Measurements from ENCODE around the gene ST6GALNAC5. TPM values are rescaled to one million over a fixed set of nuclear protein-coding genes. Genes with fewer than 3 reads are reported as not detected.

Gene ST6GALNAC5
- total and polyA plus RNA-seq, 5 experiments from 2014 or later = 0.09 TPM; not detected in 4

DNA sequence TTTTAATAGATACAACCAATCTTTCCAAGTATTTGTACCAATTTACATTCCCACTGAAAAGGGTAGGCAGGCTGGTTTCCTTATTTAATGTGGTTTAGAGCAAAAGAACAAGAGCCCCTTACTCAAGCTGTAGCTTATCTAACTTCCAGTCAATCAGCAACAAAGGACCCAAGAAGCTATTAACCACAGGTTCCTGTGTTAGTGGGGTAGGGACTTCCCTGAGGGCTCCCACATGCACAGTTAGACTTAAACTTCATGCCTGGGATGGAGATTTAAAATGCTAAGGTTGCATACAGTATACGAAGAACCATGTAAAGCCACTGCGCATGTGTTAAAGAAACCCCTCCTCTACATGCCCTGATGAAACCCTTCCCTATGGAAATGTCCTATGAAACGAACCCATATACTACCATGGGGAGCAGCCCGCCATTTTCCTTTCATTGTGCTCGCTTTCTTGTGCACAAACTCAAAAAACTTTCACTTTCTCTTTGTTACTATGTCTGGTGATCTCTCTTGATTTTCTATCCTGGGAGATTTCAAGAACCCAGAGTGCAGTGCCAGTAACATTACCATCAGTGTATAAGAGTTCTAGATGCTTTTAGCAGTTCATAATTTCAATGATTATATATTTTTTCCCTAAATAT lies 23.3 kb upstream of the ST6GALNAC5 start:
- H3K27me3 Mint-ChIP-seq = no peaks in the 10 kb centered on the region
- ATAC-seq (no peak), DNase-seq (no peak)
- POLR2A ChIA-PET = no interaction called here
- H3K9me3 Mint-ChIP-seq = peaks cover 0 to 4% (median 0%) of the 10 kb centered on the region in 9 donors
- H3K4me3 Mint-ChIP-seq = peak overlapping the region in 2 of 10 donors; percentile 5 to 24
- H3K4me1 Mint-ChIP-seq = peaks cover 6 to 14% (median 10%) of the 10 kb centered on the region in 4 donors
- H3K36me3 Mint-ChIP-seq = no peaks in the 10 kb centered on the region
- peak overlapping the region in 1 of 10 donors; percentile 11 for H3K27ac Mint-ChIP-seq

DNA sequence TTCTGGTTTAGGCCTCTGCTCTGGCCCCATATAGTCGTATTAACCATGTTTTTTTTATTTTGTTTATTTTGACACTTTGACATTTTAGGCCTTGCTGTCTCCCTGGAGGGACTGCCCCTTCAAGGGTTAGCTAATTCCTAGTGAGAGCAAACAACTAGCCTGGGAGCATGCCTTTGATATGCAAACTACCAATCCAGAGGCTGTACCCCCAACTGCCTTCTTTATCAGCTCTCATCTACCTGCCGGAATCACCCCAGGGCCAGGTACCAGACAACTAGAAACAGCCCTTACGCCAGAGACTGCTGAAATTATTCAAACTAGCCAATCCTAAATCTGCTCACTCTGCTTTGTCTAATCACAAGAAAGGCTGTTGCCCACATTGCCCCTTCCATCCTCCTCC lies 13.0 kb upstream of the ST6GALNAC5 start:
- Mint-ChIP-seq H3K4me1 (no peaks in the 10 kb centered on the region), H3K27me3 (peaks cover 0 to 27% (median 4%) of the 10 kb centered on the region in 5 donors), H3K9me3 (no peaks in the 10 kb centered on the region), H3K4me3 (no peak overlapping the region), H3K36me3 (no peaks in the 10 kb centered on the region), H3K27ac (no peak overlapping the region)
- DNase-seq = no peak
- ATAC-seq = no peak
- POLR2A ChIA-PET = no interaction called here

GRCh38 chr1:76856104-76856503 lies 11.2 kb upstream of the ST6GALNAC5 start:
- ATAC-seq (no peak), DNase-seq (no peak)
- peaks cover 4 to 25% (median 8%) of the 10 kb centered on the region in 5 donors for H3K27me3 Mint-ChIP-seq
- no peak overlapping the region for H3K4me3 Mint-ChIP-seq
- H3K36me3 Mint-ChIP-seq = peaks cover 0 to 5% (median 0%) of the 10 kb centered on the region in 3 donors
- H3K4me1 Mint-ChIP-seq = no peaks in the 10 kb centered on the region
- peaks cover 0 to 7% (median 0%) of the 10 kb centered on the region in 9 donors for H3K9me3 Mint-ChIP-seq
- H3K27ac Mint-ChIP-seq = no peak overlapping the region
- POLR2A ChIA-PET = no interaction called here

- Mint-ChIP-seq H3K36me3 (peaks cover 0 to 5% (median 0%) of the 10 kb centered on the region in 3 donors), H3K4me3 (no peak overlapping the region), H3K27ac (no peak overlapping the region), H3K9me3 (peaks cover 0 to 7% (median 0%) of the 10 kb centered on the region in 9 donors), H3K27me3 (peaks cover 4 to 21% (median 8%) of the 10 kb centered on the region in 5 donors), H3K4me1 (no peaks in the 10 kb centered on the region)
- ATAC-seq = no peak
- POLR2A ChIA-PET = no interaction called here
- DNase-seq = no peak
These were observed 10.1 kb upstream of the ST6GALNAC5 start for GRCh38 chr1:76857138-76857537.

GRCh38 chr1:76857973-76858372 lies 9.3 kb upstream of the ST6GALNAC5 start:
- no peak for DNase-seq
- Mint-ChIP-seq H3K27ac (no peak overlapping the region), H3K27me3 (peaks cover 9 to 26% (median 11%) of the 10 kb centered on the region in 5 donors), H3K4me1 (no peaks in the 10 kb centered on the region), H3K9me3 (peaks cover 0 to 7% (median 0%) of the 10 kb centered on the region in 9 donors), H3K36me3 (peaks cover 0 to 5% (median 0%) of the 10 kb centered on the region in 3 donors), H3K4me3 (no peak overlapping the region)
- POLR2A ChIA-PET = no interaction called here
- ATAC-seq = no peak

DNA sequence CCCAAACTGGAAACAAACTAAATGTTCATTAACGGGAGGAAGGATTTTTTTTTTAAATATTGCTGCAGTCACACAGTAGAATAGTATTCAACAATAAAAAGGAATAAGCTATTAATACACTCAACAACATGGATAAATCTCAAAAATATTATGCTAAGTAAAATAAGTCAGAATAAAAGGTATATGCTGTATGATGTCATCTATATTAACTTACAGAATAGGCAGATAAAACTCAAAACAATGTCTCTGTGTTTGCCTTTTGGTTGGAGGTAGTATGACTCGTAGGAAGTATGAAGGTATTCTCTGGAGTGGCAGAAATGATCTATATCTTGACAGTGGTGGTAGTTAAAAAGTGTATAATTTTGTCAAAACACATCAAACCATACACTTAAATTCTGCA lies 6.1 kb upstream of the ST6GALNAC5 start:
- Mint-ChIP-seq H3K36me3 (peaks cover 0 to 5% (median 0%) of the 10 kb centered on the region in 3 donors), H3K27me3 (peaks cover 21 to 53% (median 32%) of the 10 kb centered on the region in 5 donors), H3K27ac (no peak overlapping the region), H3K4me3 (no peak overlapping the region), H3K9me3 (peaks cover 0 to 7% (median 0%) of the 10 kb centered on the region in 9 donors), H3K4me1 (no peaks in the 10 kb centered on the region)
- no peak for DNase-seq
- ATAC-seq = no peak
- POLR2A ChIA-PET = no interaction called here

- ATAC-seq (no peak), DNase-seq (no peak)
- Mint-ChIP-seq H3K4me3 (no peak overlapping the region), H3K27me3 (peaks cover 21 to 56% (median 41%) of the 10 kb centered on the region in 5 donors), H3K4me1 (peaks cover 0 to 4% (median 3%) of the 10 kb centered on the region in 4 donors), H3K9me3 (peaks cover 0 to 7% (median 0%) of the 10 kb centered on the region in 9 donors), H3K36me3 (peaks cover 0 to 5% (median 0%) of the 10 kb centered on the region in 3 donors), H3K27ac (no peak overlapping the region)
- POLR2A ChIA-PET = no interaction called here
These were observed 4.8 kb upstream of the ST6GALNAC5 start for GRCh38 chr1:76862447-76862846.

- POLR2A ChIA-PET = no interaction called here
- ATAC-seq (no peak), DNase-seq (no peak)
- H3K36me3 Mint-ChIP-seq = peaks cover 0 to 5% (median 0%) of the 10 kb centered on the region in 3 donors
- peaks cover 2 to 15% (median 13%) of the 10 kb centered on the region in 4 donors for H3K4me1 Mint-ChIP-seq
- no peak overlapping the region for H3K4me3 Mint-ChIP-seq
- peaks cover 0 to 7% (median 0%) of the 10 kb centered on the region in 9 donors for H3K9me3 Mint-ChIP-seq
- peaks cover 23 to 55% (median 43%) of the 10 kb centered on the region in 5 donors for H3K27me3 Mint-ChIP-seq
- no peak overlapping the region for H3K27ac Mint-ChIP-seq
These were observed 2.9 kb upstream of the ST6GALNAC5 start for GRCh38 chr1:76864383-76864782.

DNA sequence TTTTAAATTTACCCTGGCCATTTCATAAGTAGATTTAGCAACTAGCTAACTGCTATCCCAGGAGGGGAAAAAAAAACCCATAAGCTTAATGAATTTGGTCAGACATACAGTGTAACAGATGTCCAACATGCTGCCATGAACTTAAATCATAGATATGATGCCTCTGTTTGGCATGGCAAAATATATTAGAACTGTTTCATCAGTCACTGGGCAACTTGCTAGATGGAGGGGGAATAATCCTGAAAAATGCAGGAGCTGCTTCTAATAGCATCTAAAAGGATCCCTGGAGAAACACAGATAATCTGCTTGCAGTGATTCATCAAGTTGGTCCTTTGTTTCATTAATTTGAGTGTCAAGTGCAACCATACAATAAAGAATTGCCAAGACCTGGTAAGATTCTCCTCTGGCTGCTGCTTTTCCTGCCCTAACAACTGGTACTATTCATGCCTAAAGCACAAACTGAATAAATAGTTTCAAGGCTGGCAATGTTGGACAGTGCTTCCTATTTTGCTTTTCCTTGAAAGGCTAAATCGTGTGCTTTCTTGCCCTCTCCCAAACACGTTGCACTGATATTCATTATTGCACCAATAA lies 1.5 kb upstream of the ST6GALNAC5 start:
- Mint-ChIP-seq H3K27ac (no peak overlapping the region), H3K4me3 (no peak overlapping the region), H3K9me3 (no peaks in the 10 kb centered on the region), H3K27me3 (peaks cover 28 to 69% (median 53%) of the 10 kb centered on the region in 5 donors), H3K36me3 (no peaks in the 10 kb centered on the region), H3K4me1 (peaks cover 2 to 15% (median 13%) of the 10 kb centered on the region in 4 donors)
- ATAC-seq (no peak), DNase-seq (no peak)
- POLR2A ChIA-PET = no interaction called here

DNA sequence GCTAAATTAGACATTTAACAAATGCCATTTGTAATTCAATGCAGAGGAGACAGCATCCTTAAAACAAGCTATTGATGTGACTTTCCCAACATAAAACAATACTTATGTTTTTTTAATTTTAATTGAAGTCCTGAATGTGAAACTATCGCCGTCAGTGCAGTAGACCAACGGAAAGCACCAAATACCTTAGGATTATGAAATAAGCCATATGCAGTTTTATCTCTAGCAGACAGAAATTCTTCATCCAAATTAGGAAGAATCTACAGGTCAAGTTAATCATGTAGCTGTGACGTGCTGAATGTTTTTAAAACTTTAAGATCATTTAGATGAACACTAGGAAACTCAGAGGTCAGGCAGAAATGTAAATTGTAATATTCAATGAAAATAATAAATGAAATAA lies 714 bp upstream of the ST6GALNAC5 start:
- peak overlapping the region in 2 of 10 donors; percentile 20 to 76 for H3K4me3 Mint-ChIP-seq
- no peaks in the 10 kb centered on the region for H3K36me3 Mint-ChIP-seq
- no peaks in the 10 kb centered on the region for H3K9me3 Mint-ChIP-seq
- peaks cover 28 to 76% (median 58%) of the 10 kb centered on the region in 5 donors for H3K27me3 Mint-ChIP-seq
- no peak overlapping the region for H3K27ac Mint-ChIP-seq
- POLR2A ChIA-PET = no interaction called here
- peaks cover 2 to 15% (median 13%) of the 10 kb centered on the region in 4 donors for H3K4me1 Mint-ChIP-seq
- DNase-seq (no peak), ATAC-seq (no peak)

DNA sequence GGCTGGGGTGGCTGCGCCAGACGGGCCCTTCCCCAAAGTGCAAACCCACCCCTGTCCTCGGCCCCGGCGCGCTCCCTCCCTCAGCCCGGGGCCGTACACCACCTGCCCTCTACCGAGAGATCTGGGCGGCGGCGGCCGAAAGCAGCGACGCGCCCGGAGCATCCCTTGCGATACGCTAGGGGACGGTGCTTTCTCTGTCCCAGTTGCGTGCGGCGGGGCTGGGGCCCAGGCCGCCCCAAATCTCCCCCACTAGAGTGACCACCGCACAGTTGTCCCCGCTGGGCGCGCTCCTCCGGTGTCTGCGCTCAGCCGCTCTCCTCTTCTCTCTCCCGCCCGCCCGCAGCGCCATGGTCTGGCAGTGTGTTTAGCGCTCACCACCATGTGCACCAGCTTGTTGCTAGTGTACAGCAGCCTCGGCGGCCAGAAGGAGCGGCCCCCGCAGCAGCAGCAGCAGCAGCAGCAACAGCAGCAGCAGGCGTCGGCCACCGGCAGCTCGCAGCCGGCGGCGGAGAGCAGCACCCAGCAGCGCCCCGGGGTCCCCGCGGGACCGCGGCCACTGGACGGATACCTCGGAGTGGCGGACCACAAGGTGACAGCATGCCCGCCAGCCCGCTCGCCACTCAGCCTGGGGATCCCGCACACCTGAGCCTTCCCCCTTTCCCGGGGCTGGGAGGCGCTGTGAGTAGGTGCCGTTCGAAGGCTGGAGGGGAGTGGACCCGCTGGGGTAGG lies 1.0 kb downstream of the ST6GALNAC5 start:
- H3K27me3 Mint-ChIP-seq = peaks cover 25 to 74% (median 53%) of the 10 kb centered on the region in 5 donors
- DNase-seq (peak in 2 of 10 donors; percentile 5 to 10), ATAC-seq (peak; percentile 61 to 62)
- peak overlapping the region; percentile 54 to 85 (median 73) for H3K4me3 Mint-ChIP-seq
- H3K9me3 Mint-ChIP-seq = peaks cover 0 to 8% (median 0%) of the 10 kb centered on the region in 9 donors
- POLR2A ChIA-PET = no interaction called here
- H3K36me3 Mint-ChIP-seq = peaks cover 0 to 5% (median 0%) of the 10 kb centered on the region in 3 donors
- H3K4me1 Mint-ChIP-seq = peaks cover 2 to 15% (median 13%) of the 10 kb centered on the region in 4 donors
- no peak overlapping the region for H3K27ac Mint-ChIP-seq

- peaks cover 25 to 71% (median 48%) of the 10 kb centered on the region in 5 donors for H3K27me3 Mint-ChIP-seq
- H3K4me3 Mint-ChIP-seq = peak overlapping the region; percentile 30 to 83 (median 64)
- peaks cover 0 to 5% (median 0%) of the 10 kb centered on the region in 3 donors for H3K36me3 Mint-ChIP-seq
- POLR2A ChIA-PET = no interaction called here
- peaks cover 0 to 9% (median 0%) of the 10 kb centered on the region in 9 donors for H3K9me3 Mint-ChIP-seq
- H3K4me1 Mint-ChIP-seq = peaks cover 2 to 15% (median 13%) of the 10 kb centered on the region in 4 donors
- DNase-seq (no peak), ATAC-seq (no peak)
- H3K27ac Mint-ChIP-seq = no peak overlapping the region
These were observed 1.6 kb downstream of the ST6GALNAC5 start for GRCh38 chr1:76868916-76869315.

Data from naive thymus-derived CD8-positive, alpha-beta T cell (primary cell).